Coronary artery (tissue), 2 donors: ENCODE measurements around the gene TGFB2.

Source experiments
- DNase-seq: peaks from one replicate; pipeline ENCODE4 v3.0.0-alpha.2; 2017; ENCODE audit warnings: low spot score
- H3K27ac ChIP-seq, 2 donors: fragments of 200-600 bp; sonication (generic); one replicate each; pipeline ENCODE4 v1.5.1; 2016 to 2019
- H3K4me3 ChIP-seq: fragments of 200-600 bp; sonication (generic); 2 replicates; pipeline ENCODE4 v1.5.1; 2016; ENCODE audit warnings: mild to moderate bottlenecking, moderate library complexity
- CTCF ChIP-seq: fragments of 200-600 bp; sonication (generic); IDR thresholded peaks from one replicate; pipeline ENCODE4 v1.5.1; 2019; ENCODE audit warnings: antibody characterized with exemption

Gene TGFB2

GRCh38 chr1:218493986-218494385 lies 148.8 kb downstream of the TGFB2 start:
- Histone ChIP-seq H3K4me3 (no peak overlapping the region), H3K27ac (peak overlapping the region in 1 of 2 donors; percentile 17)
- no peak for TF ChIP-seq CTCF
- no peak for DNase-seq
